OCI-LY1 (cell line): Measurements from ENCODE around the gene NFU1.

Source experiments
- H2AFZ ChIP-seq: fragments of 200-600 bp; sonication (generic), shearing (Covaris generic); 2 replicates; pipeline ENCODE4 v1.6.0; 2014; ENCODE audit warnings: antibody characterized with exemption, mild to moderate bottlenecking, low read length
- H3F3A ChIP-seq: fragments of 200-600 bp; sonication (generic), shearing (Covaris generic); 2 replicates; pipeline ENCODE4 v1.6.0; 2014; ENCODE audit warnings: mild to moderate bottlenecking, antibody characterized with exemption, low read length, moderate library complexity; ENCODE audit not compliant: insufficient read depth
- H3K27ac ChIP-seq: fragments of 200-600 bp; sonication (generic); 2 replicates; pipeline ENCODE4 v1.5.1; 2014; ENCODE audit warnings: low read length, mixed run types, mild to moderate bottlenecking, low read depth; ENCODE audit not compliant: poor library complexity, severe bottlenecking
- H3K27me3 ChIP-seq: fragments of 200-600 bp; sonication (generic); 2 replicates; pipeline ENCODE4 v1.6.0; 2014; ENCODE audit warnings: antibody characterized with exemption, mild to moderate bottlenecking, low read length, moderate library complexity; ENCODE audit not compliant: insufficient read depth
- H3K36me3 ChIP-seq: fragments of 200-600 bp; sonication (generic); 2 replicates; pipeline ENCODE4 v1.6.1; 2014; ENCODE audit warnings: mild to moderate bottlenecking, antibody characterized with exemption, low read length, moderate library complexity, mixed read lengths; ENCODE audit not compliant: insufficient read depth
- H3K4me1 ChIP-seq: fragments of 200-600 bp; sonication (generic); 2 replicates; pipeline ENCODE4 v1.5.1; 2014; ENCODE audit warnings: mild to moderate bottlenecking, low read length, moderate library complexity; ENCODE audit not compliant: insufficient read depth, severe bottlenecking
- H3K4me2 ChIP-seq: fragments of 200-600 bp; sonication (generic), shearing (Covaris generic); 2 replicates; pipeline ENCODE4 v1.6.1; 2014; ENCODE audit warnings: low read length
- H3K4me3 ChIP-seq: fragments of 200-600 bp; sonication (generic); 2 replicates; pipeline ENCODE4 v1.5.1; 2014; ENCODE audit warnings: low read length, low read depth, mild to moderate bottlenecking, mixed read lengths; ENCODE audit not compliant: poor library complexity, severe bottlenecking
- H3K79me2 ChIP-seq: fragments of 200-600 bp; shearing (Covaris generic); 2 replicates; pipeline ENCODE4 v1.6.1; 2016; ENCODE audit warnings: mixed run types, low read length, mixed read lengths; ENCODE audit not compliant: insufficient read depth
- H3K9ac ChIP-seq: fragments of 200-600 bp; sonication (generic), shearing (Covaris generic); 2 replicates; pipeline ENCODE4 v1.6.1; 2014; ENCODE audit warnings: mild to moderate bottlenecking, low read length, mixed read lengths
- H3K9me2 ChIP-seq: fragments of 200-600 bp; sonication (generic), shearing (Covaris generic); 2 replicates; pipeline ENCODE4 v1.6.1; 2014; ENCODE audit warnings: low read depth, mild to moderate bottlenecking, low read length, mixed read lengths
- H3K9me3 ChIP-seq: fragments of 200-600 bp; shearing (Covaris generic); 2 replicates; pipeline ENCODE4 v1.6.1; 2014; ENCODE audit warnings: low read length, mixed read lengths
- H4K20me1 ChIP-seq: fragments of 200-600 bp; sonication (generic), shearing (Covaris generic); 2 replicates; pipeline ENCODE4 v1.6.0; 2016; ENCODE audit warnings: mild to moderate bottlenecking, low read length; ENCODE audit not compliant: insufficient read depth
- CTCF ChIP-seq: fragments of 200-600 bp; sonication (generic), shearing (Covaris generic); IDR thresholded peaks from 2 replicates; pipeline ENCODE4 v1.5.1; 2017; ENCODE audit warnings: mild to moderate bottlenecking, antibody characterized with exemption, low read length, moderate library complexity, mixed read lengths
- EZH2 ChIP-seq: fragments of 200-600 bp; sonication (generic), shearing (Covaris generic); IDR thresholded peaks from 2 replicates; pipeline ENCODE4 v1.8.0; 2017; ENCODE audit warnings: borderline replicate concordance, mixed run types, mild to moderate bottlenecking, antibody characterized with exemption, low read length, moderate library complexity, mixed read lengths

The NFU1 gene

GRCh38 chr2:69434753-69435152, 2.5 kb downstream of the NFU1 start:
- no peak overlapping the region; the same call in 1 of the 2 replicates for H3K4me2 ChIP-seq
- peaks cover 6% of the 10 kb centered on the region; the same call in 1 of the 2 replicates for H3K36me3 ChIP-seq
- no peaks in the 10 kb centered on the region for H4K20me1 ChIP-seq
- H3K27me3 ChIP-seq = no peaks in the 10 kb centered on the region
- H3K79me2 ChIP-seq = no peaks in the 10 kb centered on the region
- TF ChIP-seq CTCF (no peak), EZH2 (no peak)
- H2AFZ ChIP-seq = no peak overlapping the region
- no peak overlapping the region for H3K27ac ChIP-seq
- H3K9me3 ChIP-seq = no peaks in the 10 kb centered on the region
- no peak overlapping the region for H3K4me3 ChIP-seq
- H3K4me1 ChIP-seq = peaks cover 28% of the 10 kb centered on the region
- H3F3A ChIP-seq = no peaks in the 10 kb centered on the region
- no peaks in the 10 kb centered on the region for H3K9me2 ChIP-seq
- H3K9ac ChIP-seq = no peak overlapping the region

GRCh38 chr2:69429491-69430183, 7.6 kb downstream of the NFU1 start:
- Histone ChIP-seq H3K9ac (no peak overlapping the region), H3K9me2 (no peaks in the 10 kb centered on the region), H3K4me3 (no peak overlapping the region), H3F3A (no peaks in the 10 kb centered on the region), H3K79me2 (no peaks in the 10 kb centered on the region), H4K20me1 (no peaks in the 10 kb centered on the region), H2AFZ (no peak overlapping the region), H3K4me1 (peaks cover 1% of the 10 kb centered on the region), H3K27ac (no peak overlapping the region), H3K36me3 (peaks cover 27% of the 10 kb centered on the region), H3K27me3 (no peaks in the 10 kb centered on the region), H3K9me3 (no peaks in the 10 kb centered on the region), H3K4me2 (no peak overlapping the region)
- no peak for TF ChIP-seq EZH2
- no peak for TF ChIP-seq CTCF

- no peaks in the 10 kb centered on the region for H3K9me3 ChIP-seq
- H3K27me3 ChIP-seq = no peaks in the 10 kb centered on the region
- H3K4me1 ChIP-seq = no peaks in the 10 kb centered on the region
- no peaks in the 10 kb centered on the region for H3K9me2 ChIP-seq
- H3K4me3 ChIP-seq = no peak overlapping the region
- no peak overlapping the region for H3K27ac ChIP-seq
- no peaks in the 10 kb centered on the region for H4K20me1 ChIP-seq
- peaks cover 27% of the 10 kb centered on the region for H3K36me3 ChIP-seq
- no peaks in the 10 kb centered on the region for H3K79me2 ChIP-seq
- H3K4me2 ChIP-seq = no peak overlapping the region
- H2AFZ ChIP-seq = no peak overlapping the region
- no peak overlapping the region for H3K9ac ChIP-seq
- TF ChIP-seq EZH2 (no peak), CTCF (no peak)
- no peaks in the 10 kb centered on the region for H3F3A ChIP-seq
These were observed 8.3 kb downstream of the NFU1 start for GRCh38 chr2:69428981-69429380.
